ENCODE measurements around the gene CDKN1B.

The CDKN1B gene

GRCh38 chr12:12725086-12725955 is 8.2 kb downstream of the CDKN1B start:
- TF ChIP-seq, protein P1, sequence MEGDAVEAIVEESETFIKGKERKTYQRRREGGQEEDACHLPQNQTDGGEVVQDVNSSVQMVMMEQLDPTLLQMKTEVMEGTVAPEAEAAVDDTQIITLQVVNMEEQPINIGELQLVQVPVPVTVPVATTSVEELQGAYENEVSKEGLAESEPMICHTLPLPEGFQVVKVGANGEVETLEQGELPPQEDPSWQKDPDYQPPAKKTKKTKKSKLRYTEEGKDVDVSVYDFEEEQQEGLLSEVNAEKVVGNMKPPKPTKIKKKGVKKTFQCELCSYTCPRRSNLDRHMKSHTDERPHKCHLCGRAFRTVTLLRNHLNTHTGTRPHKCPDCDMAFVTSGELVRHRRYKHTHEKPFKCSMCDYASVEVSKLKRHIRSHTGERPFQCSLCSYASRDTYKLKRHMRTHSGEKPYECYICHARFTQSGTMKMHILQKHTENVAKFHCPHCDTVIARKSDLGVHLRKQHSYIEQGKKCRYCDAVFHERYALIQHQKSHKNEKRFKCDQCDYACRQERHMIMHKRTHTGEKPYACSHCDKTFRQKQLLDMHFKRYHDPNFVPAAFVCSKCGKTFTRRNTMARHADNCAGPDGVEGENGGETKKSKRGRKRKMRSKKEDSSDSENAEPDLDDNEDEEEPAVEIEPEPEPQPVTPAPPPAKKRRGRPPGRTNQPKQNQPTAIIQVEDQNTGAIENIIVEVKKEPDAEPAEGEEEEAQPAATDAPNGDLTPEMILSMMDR (IDR thresholded peaks at IDR 0.05; ENCODE audit: insufficient read depth, low read length, poor library complexity, severe bottlenecking), result no peak
- Histone ChIP-seq H3K27me3 (replicated peaks; ENCODE audit: control insufficient read depth, insufficient read depth, low read length) (no peaks in the 10 kb centered on the region), H3K36me3 (ENCODE audit: control insufficient read depth, insufficient read depth, low read length) (no peaks in the 10 kb centered on the region), H3K4me3 (replicated peaks; ENCODE audit: low read depth, low read length) (peak overlapping the region; percentile 70)
- peak; percentile 94 for DNase-seq (ENCODE audit: extremely low read depth, insufficient read length)

DNA sequence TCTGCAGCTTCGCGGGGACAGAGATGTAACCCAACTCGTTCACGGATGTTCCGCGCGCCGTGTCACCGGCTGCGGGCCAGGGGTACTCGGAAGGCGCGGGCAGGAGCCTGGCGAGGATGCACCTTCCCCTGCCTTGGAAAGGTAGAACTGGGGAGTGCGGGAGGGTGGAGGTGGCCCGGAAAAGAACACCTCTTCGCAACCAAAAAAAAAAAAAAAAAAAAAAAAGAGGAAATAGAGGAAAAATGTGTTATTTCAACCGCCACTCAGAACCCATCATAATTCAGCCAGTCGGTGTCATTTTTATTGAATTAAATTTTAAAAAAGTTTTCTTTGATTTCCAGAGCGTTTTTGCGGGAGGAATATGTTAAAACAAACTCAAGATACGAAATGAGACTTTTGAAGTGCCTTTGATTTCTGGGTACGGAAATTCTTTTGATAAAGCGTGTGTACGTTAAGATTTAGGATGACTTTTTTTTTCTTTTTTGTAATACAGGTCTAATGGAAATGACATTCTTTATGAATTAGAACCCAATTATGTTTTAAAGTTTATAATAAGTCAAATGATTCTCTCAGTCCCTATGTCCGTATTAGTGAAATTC is 8.9 kb downstream of the CDKN1B start:
- DNase-seq (ENCODE audit: extremely low read depth, insufficient read length), result no peak
- no peaks in the 10 kb centered on the region for H3K27me3 ChIP-seq (replicated peaks; ENCODE audit: control insufficient read depth, insufficient read depth, low read length)
- H3K36me3 ChIP-seq (ENCODE audit: control insufficient read depth, insufficient read depth, low read length), result no peaks in the 10 kb centered on the region
- peak overlapping the region; percentile 70 for H3K4me3 ChIP-seq (replicated peaks; ENCODE audit: low read depth, low read length)
- TF ChIP-seq, protein P1 (IDR thresholded peaks at IDR 0.05; ENCODE audit: insufficient read depth, low read length, poor library complexity, severe bottlenecking), result no peak

DNA sequence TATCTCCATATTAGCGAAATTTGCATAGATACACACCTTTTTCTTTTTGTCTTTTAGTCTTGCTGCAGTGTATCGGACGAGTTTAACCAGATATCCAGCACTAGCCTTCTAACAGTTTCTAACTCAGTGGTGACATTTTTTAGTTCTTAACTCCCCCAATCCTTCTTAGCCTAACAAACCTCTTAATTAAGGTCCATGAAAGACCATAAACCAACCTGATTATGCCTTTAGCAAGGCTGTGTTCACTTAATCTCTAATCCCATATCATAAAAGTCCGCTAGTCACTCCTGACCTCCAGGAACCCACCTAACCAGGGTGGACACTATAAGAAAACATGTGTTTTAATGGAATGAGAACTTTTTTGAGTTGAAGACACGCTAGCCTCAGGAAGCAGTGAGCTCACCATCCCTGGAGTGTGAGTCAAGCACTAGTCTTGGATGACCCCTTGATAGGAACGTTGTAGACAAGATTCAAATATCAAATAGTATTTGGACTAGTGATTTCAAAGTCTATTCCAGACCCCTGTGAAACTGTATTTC is 9.5 kb downstream of the CDKN1B start:
- DNase-seq (ENCODE audit: extremely low read depth, insufficient read length), result no peak
- Histone ChIP-seq H3K4me3 (replicated peaks; ENCODE audit: low read depth, low read length) (peak overlapping the region; percentile 70), H3K36me3 (ENCODE audit: control insufficient read depth, insufficient read depth, low read length) (no peaks in the 10 kb centered on the region), H3K27me3 (replicated peaks; ENCODE audit: control insufficient read depth, insufficient read depth, low read length) (no peaks in the 10 kb centered on the region)
- TF ChIP-seq, protein P1 (IDR thresholded peaks at IDR 0.05; ENCODE audit: insufficient read depth, low read length, poor library complexity, severe bottlenecking), result no peak

GRCh38 chr12:12731178-12731577 is 14.0 kb downstream of the CDKN1B start:
- Histone ChIP-seq H3K36me3 (ENCODE audit: control insufficient read depth, insufficient read depth, low read length) (no peaks in the 10 kb centered on the region; the same call in 1 of the 2 replicates), H3K27me3 (replicated peaks; ENCODE audit: control insufficient read depth, insufficient read depth, low read length) (no peaks in the 10 kb centered on the region), H3K4me3 (replicated peaks; ENCODE audit: low read depth, low read length) (no peak overlapping the region)
- DNase-seq (ENCODE audit: extremely low read depth, insufficient read length), result no peak
- TF ChIP-seq, protein P1 (IDR thresholded peaks at IDR 0.05; ENCODE audit: insufficient read depth, low read length, poor library complexity, severe bottlenecking), result no peak

DNA sequence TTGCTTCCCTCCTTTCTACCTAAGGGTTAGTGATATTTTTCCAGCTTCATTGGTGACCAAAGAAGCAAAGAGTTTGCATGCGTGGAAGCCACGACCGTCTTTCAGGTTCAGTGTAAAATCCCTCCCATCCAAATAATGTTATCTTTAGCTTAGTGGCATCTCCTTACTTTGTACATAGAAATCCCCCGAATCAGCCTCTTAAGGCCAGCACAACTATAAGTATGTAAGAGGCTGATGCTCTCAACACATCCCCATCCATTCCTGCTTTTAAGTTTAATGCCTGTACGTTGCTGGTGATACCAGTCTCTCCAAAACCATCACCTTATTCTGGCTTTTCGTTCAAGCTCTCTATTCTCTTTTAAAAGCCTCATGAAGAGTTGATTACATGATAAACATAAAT is 14.6 kb downstream of the CDKN1B start:
- Histone ChIP-seq H3K4me3 (replicated peaks; ENCODE audit: low read depth, low read length) (no peak overlapping the region), H3K36me3 (ENCODE audit: control insufficient read depth, insufficient read depth, low read length) (no peaks in the 10 kb centered on the region; the same call in 1 of the 2 replicates), H3K27me3 (replicated peaks; ENCODE audit: control insufficient read depth, insufficient read depth, low read length) (no peaks in the 10 kb centered on the region)
- TF ChIP-seq, protein P1 (IDR thresholded peaks at IDR 0.05; ENCODE audit: insufficient read depth, low read length, poor library complexity, severe bottlenecking), result no peak
- DNase-seq (ENCODE audit: extremely low read depth, insufficient read length), result no peak
